Endothelial cell of umbilical vein (primary cell): Measurements from ENCODE around the gene TLR8.

Source experiments
- CTCF ChIP-seq, 2 donors: IDR thresholded peaks; 1 replicate in 1 of 2; 2 replicates in 1 of 2; pipeline ENCODE4 v1.5.1; 2011; ENCODE audit warnings: low read length in 2 of 2, mild to moderate bottlenecking in 2 of 2, moderate library complexity in 2 of 2, control low read depth in 1 of 2, inconsistent platforms in 1 of 2, low read depth in 1 of 2; ENCODE audit not compliant: insufficient read depth in 1 of 2; ENCODE audit errors: extremely low read depth in 1 of 2
- EZH2 ChIP-seq: IDR thresholded peaks from 2 replicates; pipeline ENCODE4 v1.6.1; 2012; ENCODE audit warnings: borderline replicate concordance, low read depth, mild to moderate bottlenecking, moderate library complexity, low read length, inconsistent platforms; ENCODE audit not compliant: severe bottlenecking
- GATA2 ChIP-seq: IDR thresholded peaks from 2 replicates; pipeline ENCODE4 v1.7.0; 2011; ENCODE audit warnings: low read depth, mild to moderate bottlenecking, moderate library complexity, mixed read lengths, low read length; ENCODE audit not compliant: insufficient read length, insufficient read depth
- JUN ChIP-seq: IDR thresholded peaks from 2 replicates; pipeline ENCODE4 v1.6.1; 2011; ENCODE audit warnings: borderline replicate concordance, low read depth; ENCODE audit not compliant: insufficient read length, insufficient read depth
- MAX ChIP-seq: IDR thresholded peaks from 2 replicates; pipeline ENCODE4 v1.6.1; 2011; ENCODE audit not compliant: insufficient read depth, insufficient read length
- MYC ChIP-seq: IDR thresholded peaks from one replicate; pipeline ENCODE4 v1.6.1; 2011; ENCODE audit warnings: mild to moderate bottlenecking, low read depth, low read length
- POLR2A ChIP-seq: IDR thresholded peaks from 2 replicates; pipeline ENCODE4 v1.6.1; 2012; ENCODE audit warnings: low read depth, mild to moderate bottlenecking, control low read depth, low read length
- POLR2AphosphoS5 ChIP-seq: IDR thresholded peaks from 2 replicates; pipeline ENCODE4 v1.6.1; 2012; ENCODE audit warnings: low read depth, mild to moderate bottlenecking, control low read depth, low read length, moderate library complexity; ENCODE audit not compliant: insufficient read depth

GRCh38 chrX:12930150-12930549 lies 23.7 kb downstream of the TLR8 start:
- TF ChIP-seq CTCF (IDR thresholded peaks at IDR 0.05; ENCODE audit: extremely low read depth in 1 of 2, insufficient read depth in 1 of 2, low read depth in 1 of 2, low read length in 2 of 2) (no peak), EZH2 (no peak), GATA2 (no peak), POLR2A (no peak), JUN (no peak), POLR2AphosphoS5 (no peak), MAX (no peak), MYC (no peak)
